H9 (cell line): ENCODE data around the gene JAKMIP1. TPM values are rescaled to one million over a fixed set of nuclear protein-coding genes. Genes with fewer than 3 reads are reported as not detected.

Experiments
- DNase-seq: peaks from one replicate; pipeline ENCODE4 v3.0.0-alpha.2; 2017
- H2AFZ ChIP-seq: one replicate; pipeline ENCODE4 v1.6.1; 2013; ENCODE audit warnings: mild to moderate bottlenecking, low read length, control low read depth, moderate library complexity
- H2AK5ac ChIP-seq: 2 replicates; pipeline ENCODE4 v1.6.1; 2013; ENCODE audit warnings: low read length, control low read depth, mixed read lengths; ENCODE audit not compliant: insufficient read length
- H2BK120ac ChIP-seq: one replicate; pipeline ENCODE4 v1.6.1; 2013; ENCODE audit warnings: low read depth, mild to moderate bottlenecking, low read length, control low read depth, inconsistent platforms; ENCODE audit not compliant: poor library complexity, severe bottlenecking
- H2BK12ac ChIP-seq: 2 replicates; pipeline ENCODE4 v1.6.1; 2013; ENCODE audit warnings: low read length, control low read depth, mixed read lengths, low read depth; ENCODE audit not compliant: insufficient read length
- H2BK15ac ChIP-seq: 2 replicates; pipeline ENCODE4 v1.6.1; 2013; ENCODE audit warnings: low read depth, low read length, control low read depth
- H2BK20ac ChIP-seq: one replicate; pipeline ENCODE4 v1.6.1; 2013; ENCODE audit warnings: low read depth, mild to moderate bottlenecking, low read length, control low read depth, inconsistent platforms; ENCODE audit not compliant: poor library complexity, severe bottlenecking
- H2BK5ac ChIP-seq: 2 replicates; pipeline ENCODE4 v1.6.1; 2013; ENCODE audit warnings: low read length, control low read depth, mixed read lengths; ENCODE audit not compliant: insufficient read length
- H3K14ac ChIP-seq: 2 replicates; pipeline ENCODE4 v1.6.1; 2013; ENCODE audit warnings: low read length, control low read depth; ENCODE audit not compliant: insufficient read depth
- H3K18ac ChIP-seq: 2 replicates; pipeline ENCODE4 v1.6.1; 2013; ENCODE audit warnings: low read depth, mild to moderate bottlenecking, mixed read lengths, low read length, control low read depth; ENCODE audit not compliant: insufficient read length
- H3K23ac ChIP-seq: 2 replicates; pipeline ENCODE4 v1.6.1; 2013; ENCODE audit warnings: low read length, control low read depth, mixed read lengths, low read depth; ENCODE audit not compliant: insufficient read length
- H3K23me2 ChIP-seq: 2 replicates; pipeline ENCODE4 v1.6.1; 2013; ENCODE audit warnings: low read depth, mild to moderate bottlenecking, mixed read lengths, low read length, control low read depth; ENCODE audit not compliant: insufficient read length, poor library complexity, severe bottlenecking
- H3K27ac ChIP-seq: 2 replicates; pipeline ENCODE4 v1.5.1; 2013; ENCODE audit warnings: low read length, control low read depth, mixed read lengths, low read depth; ENCODE audit not compliant: insufficient read length
- H3K27me3 ChIP-seq: 2 replicates; pipeline ENCODE4 v1.6.1; 2013; ENCODE audit warnings: low read length, control low read depth, inconsistent platforms; ENCODE audit not compliant: insufficient read depth
- H3K4ac ChIP-seq: 2 replicates; pipeline ENCODE4 v1.6.1; 2013; ENCODE audit warnings: low read depth, mild to moderate bottlenecking, control low read depth, inconsistent platforms, low read length, moderate library complexity
- H3K4me1 ChIP-seq: 2 replicates; pipeline ENCODE4 v1.6.1; 2013; ENCODE audit warnings: low read length, control low read depth, inconsistent platforms; ENCODE audit not compliant: insufficient read depth
- H3K4me2 ChIP-seq: 2 replicates; pipeline ENCODE4 v1.6.1; 2013; ENCODE audit warnings: low read length, control low read depth, mixed read lengths; ENCODE audit not compliant: insufficient read length, insufficient read depth
- H3K56ac ChIP-seq: 2 replicates; pipeline ENCODE4 v1.6.1; 2013; ENCODE audit warnings: low read depth, mild to moderate bottlenecking, mixed read lengths, low read length, control low read depth; ENCODE audit not compliant: insufficient read length
- H3K79me1 ChIP-seq: 2 replicates; pipeline ENCODE4 v1.6.1; 2013; ENCODE audit warnings: low read depth, mild to moderate bottlenecking, moderate library complexity, low read length, control low read depth, inconsistent platforms; ENCODE audit not compliant: insufficient read depth, poor library complexity, severe bottlenecking
- H3K79me2 ChIP-seq: 2 replicates; pipeline ENCODE4 v1.6.1; 2013; ENCODE audit warnings: low read length, control low read depth, inconsistent platforms; ENCODE audit not compliant: insufficient read depth
- H3K9ac ChIP-seq: 2 replicates; pipeline ENCODE4 v1.6.1; 2013; ENCODE audit warnings: low read length, control low read depth, mixed read lengths; ENCODE audit not compliant: insufficient read length; ENCODE audit errors: extremely low read depth
- H3K9me3 ChIP-seq: one replicate; pipeline ENCODE4 v1.6.1; 2013; ENCODE audit warnings: low read depth, low read length, inconsistent platforms; ENCODE audit not compliant: control insufficient read depth
- H3T11ph ChIP-seq: one replicate; pipeline ENCODE4 v1.6.1; 2013; ENCODE audit warnings: mild to moderate bottlenecking, low read length, control low read depth, inconsistent platforms
- H4K20me1 ChIP-seq: one replicate; pipeline ENCODE4 v1.6.1; 2013; ENCODE audit not compliant: control insufficient read depth, insufficient read length, insufficient read depth
- H4K5ac ChIP-seq: 2 replicates; pipeline ENCODE4 v1.6.1; 2013; ENCODE audit warnings: low read depth, mild to moderate bottlenecking, mixed read lengths, low read length, control low read depth; ENCODE audit not compliant: insufficient read length
- H4K8ac ChIP-seq: replicated peaks from 2 replicates; pipeline ENCODE4 v1.6.1; 2013; ENCODE audit warnings: low read length, control low read depth, mixed read lengths, low read depth; ENCODE audit not compliant: insufficient read length
- H4K91ac ChIP-seq: 2 replicates; pipeline ENCODE4 v1.6.1; 2013; ENCODE audit warnings: low read depth, mild to moderate bottlenecking, moderate library complexity, mixed read lengths, low read length, control low read depth; ENCODE audit not compliant: insufficient read length
- H3K27ac Mint-ChIP-seq, 3 experiments: 2 replicates in 2 of 3; 3 replicates in 1 of 3; pipeline ENCODE4 v1.8.0; 2020 to 2021; ENCODE audit warnings: mixed read lengths in 3 of 3, mild to moderate bottlenecking in 1 of 3, moderate library complexity in 1 of 3
- H3K27me3 Mint-ChIP-seq: 2 replicates; pipeline ENCODE4 v1.8.0; 2021; ENCODE audit warnings: low read depth, mild to moderate bottlenecking, moderate library complexity, mixed read lengths
- H3K36me3 Mint-ChIP-seq, 3 experiments: 2 replicates in 2 of 3; 3 replicates in 1 of 3; pipeline ENCODE4 v1.8.0; 2020 to 2021; ENCODE audit warnings: low read depth in 3 of 3, mixed read lengths in 3 of 3; ENCODE audit not compliant: insufficient read depth in 1 of 3
- H3K4me1 Mint-ChIP-seq, 2 experiments: 2 replicates each; pipeline ENCODE4 v1.8.0; 2020; ENCODE audit warnings: mixed read lengths in 2 of 2
- H3K4me3 Mint-ChIP-seq, 2 experiments: 2 replicates in 1 of 2; 3 replicates in 1 of 2; pipeline ENCODE4 v1.8.0; 2020 to 2021; ENCODE audit warnings: mild to moderate bottlenecking in 2 of 2, mixed read lengths in 2 of 2, moderate library complexity in 1 of 2
- H3K9me3 Mint-ChIP-seq, 2 experiments: 2 replicates in 1 of 2; 3 replicates in 1 of 2; pipeline ENCODE4 v1.8.0; 2020; ENCODE audit warnings: mild to moderate bottlenecking in 2 of 2, mixed read lengths in 2 of 2, moderate library complexity in 1 of 2
- WGBS: extraction: QIAGEN DNeasy Blood & Tissue Kit; methylation state at CpG from one replicate; pipeline ENCODE4 v1.1.7; 2013; ENCODE audit warnings: missing lambda C conversion rate, low lambda C conversion rate, mixed read lengths; ENCODE audit not compliant: insufficient read length; ENCODE audit errors: extremely low coverage; 5-methylcytosine and 5-hydroxymethylcytosine counted together
- total RNA-seq: library from RNA; stranded (reverse); gene quantifications from 2 replicates; pipeline ENCODE4 v1.2.1, GENCODE V29; 2021
- TF ChIP-seq, protein P1 (sequence below): fragments of 200-600 bp; sonication (generic); conservative IDR thresholded peaks from 3 replicates; pipeline ENCODE4 v1.8.0; 2021; ENCODE audit warnings: antibody characterized with exemption, mild to moderate bottlenecking

JAKMIP1 gene
- total RNA-seq, 1 experiment from 2014 or later = 1.5 TPM

DNA sequence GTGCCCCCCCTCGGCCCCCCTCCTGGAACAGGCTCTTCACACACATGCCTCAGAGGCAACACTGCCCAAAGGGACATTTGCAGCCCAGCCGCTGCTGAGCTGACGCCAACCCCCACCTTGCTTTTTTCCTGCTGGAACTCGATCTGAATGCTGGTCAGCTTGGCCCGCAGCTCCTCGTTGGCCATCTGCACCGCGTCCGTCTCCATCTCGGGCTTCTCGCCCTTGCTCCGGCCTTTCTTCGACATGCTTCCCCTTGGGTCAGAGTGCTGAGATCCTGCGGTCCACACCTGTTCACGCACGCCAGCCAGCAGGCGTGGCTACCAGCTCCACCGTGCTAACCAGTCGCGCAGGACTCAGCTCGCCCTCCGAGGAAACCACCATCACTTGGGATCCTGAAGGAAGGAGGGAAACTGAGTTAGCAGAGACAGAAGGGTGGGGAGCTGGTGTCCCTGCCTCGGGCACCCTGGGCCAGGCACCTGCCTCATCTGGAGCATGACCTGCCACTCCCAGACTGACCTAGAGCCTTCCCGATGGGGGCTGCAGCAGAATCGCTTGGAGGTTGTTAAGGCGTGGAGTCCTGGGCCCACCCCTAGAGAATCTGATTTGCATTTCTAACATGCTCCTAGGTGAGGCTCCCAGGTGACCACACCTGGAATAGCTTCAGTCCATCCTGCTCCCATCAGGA, 87.6 kb downstream of the JAKMIP1 start:
- no peaks in the 10 kb centered on the region for H3K23me2 ChIP-seq
- H4K5ac ChIP-seq = no peak overlapping the region
- no peak overlapping the region for H3K9ac ChIP-seq
- no CpG with 5 or more reads among the region's 26 CpGs for WGBS
- H3K27me3 Mint-ChIP-seq = peaks cover 32% of the 10 kb centered on the region
- no peaks in the 10 kb centered on the region for H3K79me1 ChIP-seq
- no peak overlapping the region for H3K27ac ChIP-seq
- peaks cover 10% of the 10 kb centered on the region for H3K4me1 ChIP-seq
- H4K8ac ChIP-seq = no peak overlapping the region
- H3K4ac ChIP-seq = no peak overlapping the region
- H3K23ac ChIP-seq = no peak overlapping the region
- H3K18ac ChIP-seq = no peak overlapping the region
- no peak overlapping the region for H2BK15ac ChIP-seq
- H2AFZ ChIP-seq = no peak overlapping the region
- no peaks in the 10 kb centered on the region for H3K79me2 ChIP-seq
- H3K36me3 Mint-ChIP-seq = no peaks in the 10 kb centered on the region
- no peak overlapping the region for H4K91ac ChIP-seq
- no peak overlapping the region for H2BK12ac ChIP-seq
- peaks cover 27 to 42% of the 10 kb centered on the region in 2 experiments for H3K4me1 Mint-ChIP-seq
- TF ChIP-seq, protein P1, sequence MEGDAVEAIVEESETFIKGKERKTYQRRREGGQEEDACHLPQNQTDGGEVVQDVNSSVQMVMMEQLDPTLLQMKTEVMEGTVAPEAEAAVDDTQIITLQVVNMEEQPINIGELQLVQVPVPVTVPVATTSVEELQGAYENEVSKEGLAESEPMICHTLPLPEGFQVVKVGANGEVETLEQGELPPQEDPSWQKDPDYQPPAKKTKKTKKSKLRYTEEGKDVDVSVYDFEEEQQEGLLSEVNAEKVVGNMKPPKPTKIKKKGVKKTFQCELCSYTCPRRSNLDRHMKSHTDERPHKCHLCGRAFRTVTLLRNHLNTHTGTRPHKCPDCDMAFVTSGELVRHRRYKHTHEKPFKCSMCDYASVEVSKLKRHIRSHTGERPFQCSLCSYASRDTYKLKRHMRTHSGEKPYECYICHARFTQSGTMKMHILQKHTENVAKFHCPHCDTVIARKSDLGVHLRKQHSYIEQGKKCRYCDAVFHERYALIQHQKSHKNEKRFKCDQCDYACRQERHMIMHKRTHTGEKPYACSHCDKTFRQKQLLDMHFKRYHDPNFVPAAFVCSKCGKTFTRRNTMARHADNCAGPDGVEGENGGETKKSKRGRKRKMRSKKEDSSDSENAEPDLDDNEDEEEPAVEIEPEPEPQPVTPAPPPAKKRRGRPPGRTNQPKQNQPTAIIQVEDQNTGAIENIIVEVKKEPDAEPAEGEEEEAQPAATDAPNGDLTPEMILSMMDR = no peak
- no peak overlapping the region for H3K56ac ChIP-seq
- no peak overlapping the region for H2BK20ac ChIP-seq
- no peak overlapping the region for H2AK5ac ChIP-seq
- DNase-seq = no peak
- H3K14ac ChIP-seq = peak overlapping the region; percentile 41
- H2BK5ac ChIP-seq = no peak overlapping the region
- H3K27ac Mint-ChIP-seq = no peak overlapping the region
- H3K27me3 ChIP-seq = no peaks in the 10 kb centered on the region
- H3K4me3 Mint-ChIP-seq = no peak overlapping the region
- no peak overlapping the region for H3K4me2 ChIP-seq
- no peak overlapping the region for H3T11ph ChIP-seq
- no peak overlapping the region for H2BK120ac ChIP-seq
- H4K20me1 ChIP-seq = no peaks in the 10 kb centered on the region
- no peaks in the 10 kb centered on the region for H3K9me3 ChIP-seq
- H3K9me3 Mint-ChIP-seq = no peaks in the 10 kb centered on the region
